SU-DHL-6 (cell line): ENCODE results near the gene EYS.

Experiments
- CTCF ChIP-seq: fragments of 200-600 bp; sonication (generic); IDR thresholded peaks from one replicate; pipeline ENCODE4 v1.5.1; 2017; ENCODE audit warnings: antibody characterized with exemption, mild to moderate bottlenecking, low read length, moderate library complexity; ENCODE audit not compliant: insufficient read depth, poor library complexity, severe bottlenecking
- EZH2phosphoT487 ChIP-seq: fragments of 200-600 bp; sonication (generic), shearing (Covaris generic); conservative IDR thresholded peaks from 2 replicates; pipeline ENCODE4 v1.6.1; 2018; ENCODE audit warnings: mild to moderate bottlenecking, antibody characterized with exemption, low read length, moderate library complexity, mixed read lengths

GRCh38 chr6:65229825-65230224 is 477.2 kb downstream of the EYS start:
- no peak for TF ChIP-seq CTCF
- no peak for TF ChIP-seq EZH2phosphoT487
